ENCODE measurements around the gene APBA2.

Gene APBA2

DNA sequence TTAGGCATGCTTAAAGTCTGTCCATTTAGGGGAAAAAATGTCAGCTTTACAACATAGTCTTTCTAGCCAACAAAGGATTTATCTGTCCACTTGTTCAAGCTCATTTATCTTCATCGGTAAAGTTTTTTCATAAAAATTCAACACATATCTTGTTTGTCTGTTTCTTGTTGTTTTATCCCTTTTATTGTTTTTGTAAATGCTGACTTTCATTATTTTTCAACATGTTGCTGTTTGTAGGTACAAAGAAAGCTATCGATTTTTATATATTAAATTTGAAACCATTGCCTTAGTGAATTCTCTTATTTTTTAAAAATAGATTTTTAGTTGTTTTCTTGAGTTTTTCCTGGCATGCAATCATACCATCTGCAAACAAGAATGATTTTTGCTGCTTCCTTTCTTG lies 198.1 kb downstream of the APBA2 start:
- TF ChIP-seq CTCF (IDR thresholded peaks at IDR 0.05; ENCODE audit: control insufficient read depth, extremely low read depth, insufficient read depth): no peak
- no peak overlapping the region for H3K4me3 ChIP-seq (ENCODE audit: low read depth, low read length)
- DNase-seq (ENCODE audit: low read depth): no peak

- H3K4me3 ChIP-seq (ENCODE audit: low read depth, low read length): no peak overlapping the region
- DNase-seq (ENCODE audit: low read depth): no peak
- TF ChIP-seq CTCF (IDR thresholded peaks at IDR 0.05; ENCODE audit: control insufficient read depth, extremely low read depth, insufficient read depth): no peak
These were observed 200.2 kb downstream of the APBA2 start for GRCh38 chr15:29086001-29086400.

GRCh38 chr15:29086891-29087290 lies 201.1 kb downstream of the APBA2 start:
- no peak overlapping the region for H3K4me3 ChIP-seq (ENCODE audit: low read depth, low read length)
- DNase-seq (ENCODE audit: low read depth): no peak
- TF ChIP-seq CTCF (IDR thresholded peaks at IDR 0.05; ENCODE audit: control insufficient read depth, extremely low read depth, insufficient read depth): no peak

- DNase-seq (ENCODE audit: low read depth): no peak
- no peak overlapping the region for H3K4me3 ChIP-seq (ENCODE audit: low read depth, low read length)
- no peak for TF ChIP-seq CTCF (IDR thresholded peaks at IDR 0.05; ENCODE audit: control insufficient read depth, extremely low read depth, insufficient read depth)
These were observed 201.9 kb downstream of the APBA2 start for GRCh38 chr15:29087521-29088285.

- DNase-seq (ENCODE audit: low read depth): no peak
- no peak overlapping the region for H3K4me3 ChIP-seq (ENCODE audit: low read depth, low read length)
- no peak for TF ChIP-seq CTCF (IDR thresholded peaks at IDR 0.05; ENCODE audit: control insufficient read depth, extremely low read depth, insufficient read depth)
These were observed 202.9 kb downstream of the APBA2 start for GRCh38 chr15:29088666-29089065.

- no peak for DNase-seq (ENCODE audit: low read depth)
- no peak for TF ChIP-seq CTCF (IDR thresholded peaks at IDR 0.05; ENCODE audit: control insufficient read depth, extremely low read depth, insufficient read depth)
- no peak overlapping the region for H3K4me3 ChIP-seq (ENCODE audit: low read depth, low read length)
These were observed 204.2 kb downstream of the APBA2 start for GRCh38 chr15:29089731-29090616.
